GM19463 (cell line): ENCODE data around the gene PRSS23.
"Not testable (repeated sequence)": the region's sequence is repeated elsewhere in the genome, so short reads cannot be mapped to it uniquely, and the experiment has no call there.

ENCODE experiments used
- ATAC-seq: cut with Tn5 transposase; IDR thresholded peaks from one replicate; pipeline ENCODE4 v1.9.1; 2021; ENCODE audit warnings: mild to moderate bottlenecking, moderate library complexity; ENCODE audit not compliant: unreplicated experiment

The PRSS23 gene

GRCh38 chr11:86812322-86812670 lies 12.0 kb downstream of the PRSS23 start:
- no peak for ATAC-seq

GRCh38 chr11:86812981-86813380 lies 12.6 kb downstream of the PRSS23 start:
- ATAC-seq: peak; percentile 77

DNA sequence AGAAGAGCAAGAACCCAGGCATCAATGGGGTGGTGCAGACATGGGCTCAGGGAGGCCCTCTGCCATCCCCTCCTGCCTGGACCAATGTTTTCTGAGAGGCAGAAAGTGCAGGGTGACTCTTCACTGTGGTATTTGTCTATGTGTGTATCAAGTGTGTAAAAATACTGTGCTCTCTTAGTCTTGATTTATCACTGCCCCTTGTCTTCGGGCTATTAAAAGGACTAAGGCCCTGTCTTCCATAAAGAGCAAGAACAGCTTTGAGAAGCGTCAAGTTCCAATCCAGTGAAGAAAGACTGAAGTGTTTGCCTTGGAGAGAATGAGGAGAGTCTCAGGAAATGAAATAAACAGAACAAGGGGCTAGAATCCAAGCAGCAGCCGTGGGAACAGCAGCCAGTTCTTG lies 14.4 kb downstream of the PRSS23 start:
- no peak for ATAC-seq

- no peak for ATAC-seq
Observed at GRCh38 chr11:86815726-86816125, 15.4 kb downstream of the PRSS23 start.

DNA sequence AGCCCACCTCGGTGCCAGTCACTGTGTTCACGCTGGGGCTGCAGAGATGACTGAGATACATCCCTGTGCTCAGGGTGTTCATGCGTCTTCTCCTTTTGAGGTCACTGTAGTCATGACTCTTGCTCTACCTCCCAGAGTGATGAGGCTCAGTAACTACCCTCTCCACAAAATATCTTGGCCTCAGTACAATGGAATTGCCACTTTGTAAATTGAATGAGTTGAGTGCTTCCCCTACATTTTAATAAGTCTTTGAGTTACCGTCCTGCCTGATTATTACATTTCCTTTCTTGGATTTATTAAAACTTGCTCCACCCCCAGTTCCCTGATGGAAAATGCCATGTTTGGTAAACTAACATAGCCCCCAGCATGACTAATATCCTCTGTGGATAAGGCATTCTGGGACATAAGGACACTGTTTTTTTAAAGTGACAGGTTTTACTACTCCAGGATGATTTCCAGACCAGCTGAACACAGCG lies 15.9 kb downstream of the PRSS23 start:
- no peak for ATAC-seq

GRCh38 chr11:86818462-86819192 lies 18.3 kb downstream of the PRSS23 start:
- peak; percentile 51 for ATAC-seq

- not testable (repeated sequence) for ATAC-seq
Observed at GRCh38 chr11:86824139-86824538, 23.8 kb downstream of the PRSS23 start.

DNA sequence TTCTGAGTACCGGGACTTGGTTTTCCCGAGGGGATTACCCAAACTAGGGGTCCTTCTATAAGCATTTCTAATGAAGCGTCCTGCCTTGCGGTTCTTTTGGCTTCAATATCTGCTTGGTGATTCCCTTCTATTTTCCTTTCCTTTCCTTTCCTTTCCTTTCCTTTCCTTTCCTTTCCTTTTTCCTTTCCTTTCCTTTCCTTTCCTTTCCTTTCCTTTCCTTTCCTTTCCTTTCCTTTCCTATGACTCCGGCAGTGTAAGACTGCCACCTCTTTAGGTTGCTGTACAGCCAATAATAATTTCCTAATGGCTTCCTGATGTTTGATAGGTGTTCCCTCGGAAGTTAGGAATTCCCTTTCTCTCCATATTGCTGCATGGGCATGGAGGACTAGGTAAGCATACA lies 34.0 kb downstream of the PRSS23 start:
- ATAC-seq: not testable (repeated sequence)

- ATAC-seq: not testable (repeated sequence)
Observed at GRCh38 chr11:86844762-86845508, 44.6 kb downstream of the PRSS23 start.

GRCh38 chr11:86848132-86848531 lies 47.8 kb downstream of the PRSS23 start:
- no peak for ATAC-seq

DNA sequence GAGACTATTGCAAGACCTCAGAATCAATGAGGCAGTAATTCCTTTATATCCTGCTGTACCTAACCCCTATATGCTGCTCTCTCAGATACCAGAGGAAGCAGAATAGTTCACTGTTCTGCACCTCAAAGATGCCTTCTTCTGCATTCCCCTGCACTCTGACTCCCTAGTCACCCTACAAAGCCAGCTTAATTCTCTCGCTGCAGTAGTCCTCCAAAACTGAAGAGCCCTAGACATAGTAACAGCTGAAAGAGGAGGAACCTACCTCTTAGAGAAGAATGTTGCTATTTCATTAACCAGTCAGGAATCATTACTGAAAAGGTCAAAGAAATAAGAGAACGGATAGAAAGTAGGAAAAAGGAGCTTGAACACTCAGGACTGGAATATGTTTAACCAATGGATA lies 49.3 kb downstream of the PRSS23 start:
- no peak for ATAC-seq
